GM15510 (cell line): ENCODE measurements around the gene SNX1.
A peak's percentile ranks its signal among the peaks of the same experiment; 100 is the strongest.

Experiments used
- POLR2A ChIP-seq: IDR thresholded peaks from 3 replicates; pipeline ENCODE4 v1.6.1; 2011; ENCODE audit warnings: borderline replicate concordance; ENCODE audit not compliant: insufficient read length; ENCODE audit errors: extremely low read depth

Gene SNX1

GRCh38 chr15:64146885-64147681 is 51.3 kb downstream of the SNX1 start:
- TF ChIP-seq POLR2A: no peak

- no peak for TF ChIP-seq POLR2A
These were observed 52.4 kb downstream of the SNX1 start for GRCh38 chr15:64148168-64148567.

- no peak for TF ChIP-seq POLR2A
These were observed 52.8 kb downstream of the SNX1 start for GRCh38 chr15:64148581-64148980.

- no peak for TF ChIP-seq POLR2A
These were observed 53.6 kb downstream of the SNX1 start for GRCh38 chr15:64149424-64149823.

GRCh38 chr15:64149893-64150578 is 54.3 kb downstream of the SNX1 start:
- TF ChIP-seq POLR2A: no peak

GRCh38 chr15:64151727-64152506 is 56.1 kb downstream of the SNX1 start, which contains the start of gene SNX22:
SNX22 (plus strand) TSS chr15:64151731; CDS start chr15:64151776, 45 bp downstream.
- TF ChIP-seq POLR2A: peak; percentile 77

GRCh38 chr15:64152507-64153387 is 57.0 kb downstream of the SNX1 start:
- TF ChIP-seq POLR2A: peak; percentile 22

GRCh38 chr15:64153480-64154367 is 57.9 kb downstream of the SNX1 start:
- TF ChIP-seq POLR2A: peak; percentile 43

GRCh38 chr15:64155802-64156651 is 60.2 kb downstream of the SNX1 start:
- no peak for TF ChIP-seq POLR2A

GRCh38 chr15:64156652-64157331 is 61.0 kb downstream of the SNX1 start:
- TF ChIP-seq POLR2A: no peak

GRCh38 chr15:64157599-64158125 is 61.9 kb downstream of the SNX1 start:
- TF ChIP-seq POLR2A: no peak
